ENCODE data around the gene REXO2. TPM values are rescaled to one million over a fixed set of nuclear protein-coding genes. Genes with fewer than 3 reads are reported as not detected.

The REXO2 gene
- polyA plus RNA-seq, 12 donors, result 42.4 to 90.9 (median 61.8) TPM; not detected in 1

- DNase-seq, result no peak
These were observed 964 bp upstream of the REXO2 start for GRCh38 chr11:114438303-114438702.

- DNase-seq, result no peak
These were observed 1.0 kb downstream of the REXO2 start for GRCh38 chr11:114440121-114440860.

GRCh38 chr11:114440971-114441763 lies 1.9 kb downstream of the REXO2 start:
- no peak for DNase-seq

GRCh38 chr11:114441921-114442320 lies 2.7 kb downstream of the REXO2 start:
- DNase-seq, result no peak

GRCh38 chr11:114442536-114442935 lies 3.3 kb downstream of the REXO2 start:
- DNase-seq, result no peak

GRCh38 chr11:114447444-114447843 lies 8.2 kb downstream of the REXO2 start:
- DNase-seq, result no peak

- no peak for DNase-seq
These were observed 8.6 kb downstream of the REXO2 start for GRCh38 chr11:114447892-114448291.

- DNase-seq, result no peak
These were observed 9.6 kb downstream of the REXO2 start for GRCh38 chr11:114448749-114449482.

GRCh38 chr11:114449845-114450244 lies 10.6 kb downstream of the REXO2 start:
- DNase-seq, result no peak

GRCh38 chr11:114452399-114452798 lies 13.1 kb downstream of the REXO2 start:
- DNase-seq, result no peak

- no peak for DNase-seq
These were observed 24.7 kb downstream of the REXO2 start for GRCh38 chr11:114463999-114464398.

- no peak for DNase-seq
These were observed 27.5 kb downstream of the REXO2 start for GRCh38 chr11:114466742-114467141.

GRCh38 chr11:114472661-114473060 lies 33.4 kb downstream of the REXO2 start:
- DNase-seq, result no peak

GRCh38 chr11:114478001-114478410 lies 38.7 kb downstream of the REXO2 start:
- no peak for DNase-seq

- no peak for DNase-seq
These were observed 39.5 kb downstream of the REXO2 start for GRCh38 chr11:114478768-114479167.

- no peak for DNase-seq
These were observed 40.1 kb downstream of the REXO2 start for GRCh38 chr11:114479331-114479730.

- DNase-seq, result no peak
These were observed 42.8 kb downstream of the REXO2 start for GRCh38 chr11:114482114-114482513.

GRCh38 chr11:114483929-114484328 lies 44.7 kb downstream of the REXO2 start:
- DNase-seq, result no peak

GRCh38 chr11:114496915-114497314 lies 57.6 kb downstream of the REXO2 start:
- no peak for DNase-seq

GRCh38 chr11:114499756-114500155 lies 60.5 kb downstream of the REXO2 start:
- DNase-seq, result no peak

All from muscle of arm (tissue), 12 donors.